Kidney capillary endothelial cell (primary cell): Measurements from ENCODE around the gene TRIM47.

Experiments used
- DNase-seq: peaks from one replicate; pipeline ENCODE4 v3.0.0-alpha.2; 2018; ENCODE audit warnings: low spot score

Gene TRIM47

GRCh38 chr17:75909051-75909811 is 30.9 kb upstream of the TRIM47 start:
- no peak for DNase-seq

- DNase-seq = no peak
These were observed 29.8 kb upstream of the TRIM47 start for GRCh38 chr17:75908201-75908600.

GRCh38 chr17:75906143-75906884 is 27.9 kb upstream of the TRIM47 start:
- no peak for DNase-seq

GRCh38 chr17:75904749-75905521 is 26.6 kb upstream of the TRIM47 start, which contains the start of gene MRPL38:
TSS of gene MRPL38 (minus strand) at chr17:75904884. CDS start at chr17:75904875, 9 bp downstream.
- DNase-seq = peak; percentile 96

- no peak for DNase-seq
These were observed 24.0 kb upstream of the TRIM47 start for GRCh38 chr17:75902406-75902805.

GRCh38 chr17:75901727-75902126 is 23.3 kb upstream of the TRIM47 start:
- DNase-seq = no peak

- DNase-seq = no peak
These were observed 22.5 kb upstream of the TRIM47 start for GRCh38 chr17:75900691-75901533.

- DNase-seq = no peak
These were observed 21.5 kb upstream of the TRIM47 start for GRCh38 chr17:75899767-75900468.

- no peak for DNase-seq
These were observed 21.0 kb upstream of the TRIM47 start for GRCh38 chr17:75899353-75899752.

- DNase-seq = no peak
These were observed 20.4 kb upstream of the TRIM47 start for GRCh38 chr17:75898791-75899190.

GRCh38 chr17:75898065-75898464 is 19.7 kb upstream of the TRIM47 start:
- DNase-seq = no peak

GRCh38 chr17:75897160-75898019 is 19.0 kb upstream of the TRIM47 start:
- no peak for DNase-seq

- DNase-seq = peak; percentile 66
These were observed 18.2 kb upstream of the TRIM47 start, which contains the start of gene TRIM65 for GRCh38 chr17:75896415-75897159. TSS of gene TRIM65 (minus strand) at chr17:75896951. CDS start at chr17:75896937, 14 bp downstream.

GRCh38 chr17:75895370-75896155 is 17.2 kb upstream of the TRIM47 start:
- DNase-seq = peak; percentile 48

GRCh38 chr17:75894049-75894733 is 15.8 kb upstream of the TRIM47 start:
- no peak for DNase-seq

- no peak for DNase-seq
These were observed 15.1 kb upstream of the TRIM47 start for GRCh38 chr17:75893305-75894048.
